GM21390 (cell line): ENCODE results near the gene PDS5A.
"Not testable (repeated sequence)": the region's sequence is repeated elsewhere in the genome, so short reads cannot be mapped to it uniquely, and the experiment has no call there.

Experiments used
- ATAC-seq: cut with Tn5 transposase; IDR thresholded peaks from one replicate; pipeline ENCODE4 v1.9.1; 2021; ENCODE audit not compliant: unreplicated experiment

The PDS5A gene

GRCh38 chr4:39963656-39964055, 14.1 kb downstream of the PDS5A start:
- ATAC-seq = no peak

GRCh38 chr4:39961311-39961877, 16.3 kb downstream of the PDS5A start:
- no peak for ATAC-seq

- ATAC-seq = no peak
Measured at GRCh38 chr4:39950861-39951481, 26.7 kb downstream of the PDS5A start.

- no peak for ATAC-seq
Measured at GRCh38 chr4:39947963-39948362, 29.7 kb downstream of the PDS5A start.

GRCh38 chr4:39947417-39947816, 30.3 kb downstream of the PDS5A start:
- ATAC-seq = no peak

- not testable (repeated sequence) for ATAC-seq
Measured at GRCh38 chr4:39944245-39944644, 33.5 kb downstream of the PDS5A start.

- ATAC-seq = no peak
Measured at GRCh38 chr4:39942507-39942906, 35.2 kb downstream of the PDS5A start.

GRCh38 chr4:39941682-39942217, 36.0 kb downstream of the PDS5A start:
- ATAC-seq = no peak

- no peak for ATAC-seq
Measured at GRCh38 chr4:39937683-39938268, 39.9 kb downstream of the PDS5A start.

GRCh38 chr4:39936565-39937418, 40.9 kb downstream of the PDS5A start:
- no peak for ATAC-seq

- ATAC-seq = no peak
Measured at GRCh38 chr4:39933671-39934590, 43.8 kb downstream of the PDS5A start.

- ATAC-seq = no peak
Measured at GRCh38 chr4:39932776-39933402, 44.8 kb downstream of the PDS5A start.

- ATAC-seq = no peak
Measured at GRCh38 chr4:39931441-39931901, 46.2 kb downstream of the PDS5A start.

- no peak for ATAC-seq
Measured at GRCh38 chr4:39928538-39928937, 49.2 kb downstream of the PDS5A start.

- no peak for ATAC-seq
Measured at GRCh38 chr4:39924014-39924413, 53.7 kb downstream of the PDS5A start.

GRCh38 chr4:39922399-39922798, 55.3 kb downstream of the PDS5A start:
- no peak for ATAC-seq

GRCh38 chr4:39913471-39913870, 64.2 kb downstream of the PDS5A start:
- ATAC-seq = no peak

- ATAC-seq = no peak
Measured at GRCh38 chr4:39910064-39910463, 67.6 kb downstream of the PDS5A start.

- ATAC-seq = no peak
Measured at GRCh38 chr4:39908284-39908683, 69.4 kb downstream of the PDS5A start.

GRCh38 chr4:39905656-39906055, 72.1 kb downstream of the PDS5A start:
- ATAC-seq = no peak
